Iris pigment epithelial cell (primary cell): ENCODE results near the gene EREG.

ENCODE experiments used
- DNase-seq: peaks from one replicate; pipeline ENCODE4 v3.0.0-alpha.2; 2011; ENCODE audit warnings: low read depth

EREG gene

DNA sequence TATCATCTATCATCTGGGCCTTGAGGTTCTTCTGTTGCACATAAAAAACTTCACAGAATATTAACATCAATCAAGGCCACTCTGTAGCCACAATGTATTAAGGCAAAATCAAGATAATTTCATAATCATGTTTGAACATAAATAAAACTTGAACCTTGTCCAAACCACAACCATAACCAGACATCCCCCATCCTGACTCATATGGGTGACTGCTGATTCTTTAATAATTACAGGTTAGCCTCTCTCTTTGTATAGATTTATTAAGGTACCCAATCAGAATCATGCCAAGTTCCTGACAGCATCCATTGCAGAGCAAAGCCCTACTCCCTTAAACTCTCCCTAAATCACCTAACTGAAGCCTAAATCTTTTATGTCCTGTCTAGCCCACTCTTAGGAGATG lies 63.3 kb downstream of the EREG start:
- peak; percentile 79 for DNase-seq

DNA sequence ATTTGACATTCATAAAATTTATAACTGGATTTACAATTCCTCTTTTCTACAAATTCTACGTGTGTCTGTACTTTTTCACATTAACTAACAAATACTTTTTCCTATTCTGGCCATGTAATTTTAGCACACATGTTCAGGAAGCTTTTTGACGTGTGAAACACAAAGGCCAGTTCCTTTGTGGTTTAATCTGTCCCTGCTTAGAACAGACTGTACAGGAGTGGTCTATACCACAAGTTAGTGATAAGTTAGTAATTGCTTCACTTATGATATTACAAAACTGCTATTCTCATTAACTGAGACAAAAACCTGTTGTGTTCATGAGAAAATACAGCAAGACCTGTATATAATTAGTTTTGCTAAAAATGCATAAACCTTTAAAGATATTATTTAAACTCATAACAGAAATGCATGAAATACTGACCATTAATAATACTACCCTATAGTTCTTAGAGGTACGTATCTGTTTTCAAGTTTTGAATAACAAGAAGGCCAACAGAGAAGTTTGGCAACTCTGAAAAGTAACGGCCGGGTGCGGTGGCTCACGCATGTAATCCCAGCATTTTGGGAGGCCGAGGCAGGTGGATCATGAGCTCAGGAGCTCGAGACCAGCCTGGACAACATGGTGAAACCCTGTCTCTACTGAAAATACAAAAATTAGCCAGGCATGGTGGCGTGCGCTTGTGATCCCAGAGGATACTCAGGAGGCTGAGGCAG lies 66.3 kb downstream of the EREG start:
- DNase-seq = peak; percentile 95

DNA sequence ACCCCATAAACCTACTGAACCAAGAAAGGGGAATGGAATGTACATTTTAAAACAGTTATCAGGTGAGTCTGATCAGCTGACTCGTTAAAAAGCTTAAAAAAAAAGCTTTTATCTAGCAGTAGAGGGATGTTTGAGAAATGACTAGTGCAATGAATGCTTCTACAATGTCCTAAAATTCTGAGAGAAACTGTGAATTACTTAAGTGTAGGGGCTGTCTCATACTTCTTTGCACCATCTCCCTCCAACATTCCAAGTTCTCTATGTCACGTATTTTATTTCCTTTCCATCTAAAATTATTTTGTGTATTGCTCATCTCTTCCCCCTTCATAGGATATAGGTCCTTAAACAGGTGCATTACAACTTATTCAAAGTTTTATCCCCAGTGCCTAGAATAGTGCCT lies 68.1 kb downstream of the EREG start:
- DNase-seq = peak; percentile 65

DNA sequence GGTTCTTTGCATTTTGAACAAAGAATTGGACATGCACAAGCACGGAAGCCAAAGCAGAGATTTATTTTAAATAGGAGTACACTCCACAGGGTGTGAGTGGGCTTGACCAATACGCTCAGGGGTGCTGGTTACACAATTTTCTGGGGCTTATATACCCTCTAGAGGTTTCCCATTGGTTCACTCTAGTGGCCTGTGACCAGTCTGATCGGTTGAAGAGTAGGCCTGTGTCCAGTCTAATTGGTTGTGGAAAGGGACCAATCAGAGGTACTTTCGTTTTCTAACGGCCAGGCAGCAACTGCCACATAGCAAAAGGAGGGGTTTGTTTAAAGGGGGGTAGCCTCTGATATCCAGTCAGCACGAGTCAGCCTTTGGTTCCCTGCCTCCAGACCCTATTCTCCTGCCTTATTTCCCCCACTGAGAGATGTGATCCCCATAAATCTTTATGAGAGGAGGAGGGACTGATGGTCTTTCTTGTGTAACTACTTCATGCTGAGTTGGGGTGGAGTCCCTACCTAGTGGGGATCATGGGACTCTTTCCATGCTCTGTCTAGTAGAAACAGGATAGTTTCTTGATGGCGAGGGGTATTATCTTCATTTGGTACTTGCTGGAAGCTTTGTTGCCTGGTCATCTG lies 68.7 kb downstream of the EREG start:
- no peak for DNase-seq

DNA sequence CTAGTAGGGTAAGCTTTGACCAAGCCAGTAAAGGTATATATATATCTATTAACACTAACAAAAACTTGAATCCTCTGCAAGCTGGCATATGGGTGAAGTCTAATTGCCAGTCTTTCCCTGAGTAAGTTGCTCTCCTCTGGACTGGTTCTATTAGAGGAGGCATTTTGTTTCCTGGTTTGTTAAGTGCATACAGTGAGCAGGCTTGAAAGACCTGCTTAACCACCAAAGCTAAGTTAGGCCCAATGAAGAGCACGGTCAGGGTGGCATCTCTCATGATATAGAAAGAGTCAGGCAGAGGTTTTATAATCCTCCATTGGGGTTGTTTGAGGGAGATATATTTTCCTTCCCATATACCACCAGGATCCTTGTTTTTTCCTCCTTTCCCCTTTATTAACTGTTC lies 70.4 kb downstream of the EREG start:
- no peak for DNase-seq

DNA sequence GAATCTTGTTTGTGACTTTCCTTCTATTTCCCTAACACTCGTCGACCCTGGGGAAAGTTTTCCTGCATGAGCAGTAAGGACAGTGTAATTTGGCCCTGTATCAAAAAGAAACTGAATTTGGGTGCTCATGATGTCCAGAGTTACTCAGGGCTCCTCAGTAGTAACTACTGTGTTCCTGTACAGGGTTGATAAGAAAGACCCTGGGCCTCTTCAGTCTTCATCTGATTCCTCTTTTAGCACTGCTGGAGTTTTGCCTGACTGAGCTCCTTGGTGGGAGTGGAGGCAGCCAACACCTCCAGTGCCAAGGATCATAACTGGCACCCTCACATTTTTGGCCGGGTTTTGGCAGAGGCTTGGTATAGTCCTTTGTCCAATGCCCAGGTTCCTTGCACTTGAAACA lies 72.9 kb downstream of the EREG start:
- DNase-seq = no peak
